NCI-H1105 (cell line): Measurements from ENCODE around the gene CDK14.

Source experiments
- DNase-seq: peaks from one replicate; lab custom pipeline; 2025; lab: John Stamatoyannopoulos, UW

Gene CDK14

GRCh38 chr7:91005841-91006240 is 409.7 kb downstream of the CDK14 start:
- DNase-seq: no peak

GRCh38 chr7:91007371-91007770 is 411.2 kb downstream of the CDK14 start:
- DNase-seq: no peak

GRCh38 chr7:91013078-91013477 is 417.0 kb downstream of the CDK14 start:
- no peak for DNase-seq

GRCh38 chr7:91019686-91020385 is 423.7 kb downstream of the CDK14 start:
- no peak for DNase-seq

- DNase-seq: no peak
Observed at GRCh38 chr7:91020636-91021385, 424.7 kb downstream of the CDK14 start.

- DNase-seq: no peak
Observed at GRCh38 chr7:91021956-91022355, 425.8 kb downstream of the CDK14 start.

GRCh38 chr7:91025906-91026390 is 429.8 kb downstream of the CDK14 start:
- no peak for DNase-seq

GRCh38 chr7:91029688-91030087 is 433.6 kb downstream of the CDK14 start:
- DNase-seq: no peak

GRCh38 chr7:91030680-91031380 is 434.7 kb downstream of the CDK14 start:
- no peak for DNase-seq

- no peak for DNase-seq
Observed at GRCh38 chr7:91031757-91032156, 435.6 kb downstream of the CDK14 start.

GRCh38 chr7:91033574-91033973 is 437.5 kb downstream of the CDK14 start:
- no peak for DNase-seq

- peak; percentile 75 for DNase-seq
Observed at GRCh38 chr7:91034459-91035368, 438.6 kb downstream of the CDK14 start.

- no peak for DNase-seq
Observed at GRCh38 chr7:91039033-91039432, 442.9 kb downstream of the CDK14 start.

GRCh38 chr7:91041141-91041540 is 445.0 kb downstream of the CDK14 start:
- no peak for DNase-seq

- no peak for DNase-seq
Observed at GRCh38 chr7:91041901-91042484, 445.9 kb downstream of the CDK14 start.

GRCh38 chr7:91043186-91043585 is 447.1 kb downstream of the CDK14 start:
- no peak for DNase-seq

- DNase-seq: no peak
Observed at GRCh38 chr7:91043924-91044645, 448.0 kb downstream of the CDK14 start.

- no peak for DNase-seq
Observed at GRCh38 chr7:91045606-91046005, 449.5 kb downstream of the CDK14 start.

GRCh38 chr7:91046322-91047089 is 450.4 kb downstream of the CDK14 start:
- no peak for DNase-seq

GRCh38 chr7:91047636-91048035 is 451.5 kb downstream of the CDK14 start:
- no peak for DNase-seq
